Limb (tissue), 2 donors: ENCODE results near the gene LYVE1.

Experiments
- DNase-seq, 2 donors: peaks; one replicate each; pipeline ENCODE4 v3.0.0-alpha.2; 2016; ENCODE audit errors: extremely low spot score in 2 of 2

LYVE1 gene

DNA sequence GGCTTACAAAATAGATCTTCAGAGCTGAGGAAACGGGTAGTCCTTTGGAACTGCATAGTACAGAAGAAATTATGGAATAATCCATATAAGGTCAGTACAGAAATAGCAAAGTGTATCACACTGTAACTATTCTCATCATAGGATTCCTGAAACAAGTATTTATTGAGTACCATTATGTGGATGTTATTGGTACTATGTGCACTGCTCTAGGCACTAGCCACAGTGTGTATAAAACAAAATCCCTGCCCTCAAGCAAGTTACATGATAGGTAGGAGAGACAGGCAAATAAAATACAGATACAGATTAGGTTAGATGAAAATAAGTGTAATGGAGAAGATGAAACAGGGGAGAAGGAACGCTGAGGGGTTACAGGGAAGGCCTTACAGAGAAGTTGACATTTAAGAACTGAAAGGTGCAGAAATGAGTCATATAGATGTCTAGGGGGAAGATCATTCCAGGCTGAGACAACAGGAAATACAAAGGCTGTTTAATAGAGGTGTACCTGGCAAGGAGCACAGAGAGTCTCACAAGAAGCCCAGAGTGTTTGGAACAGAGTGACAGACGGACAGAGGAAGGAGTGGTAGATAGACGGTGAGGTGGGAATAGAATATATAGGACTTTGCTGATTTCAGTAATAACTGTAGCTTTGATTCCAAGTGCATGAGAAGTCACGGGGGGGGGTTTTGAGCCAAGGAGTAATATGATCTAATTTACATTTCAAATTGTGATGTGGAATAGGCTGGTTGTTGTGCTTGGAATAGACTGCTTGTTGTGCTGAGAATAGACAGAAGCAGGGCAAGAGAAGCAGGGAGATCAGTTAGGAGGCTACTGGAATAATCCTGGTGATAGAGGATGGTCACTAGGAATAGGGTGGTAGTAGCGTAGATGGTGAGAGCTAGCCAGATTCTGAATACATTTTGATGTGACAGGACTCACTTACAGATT, 41.2 kb downstream of the LYVE1 start:
- DNase-seq = no peak

GRCh38 chr11:10524471-10524870, 44.0 kb downstream of the LYVE1 start:
- no peak for DNase-seq

GRCh38 chr11:10522921-10523320, 45.5 kb downstream of the LYVE1 start:
- no peak for DNase-seq

DNA sequence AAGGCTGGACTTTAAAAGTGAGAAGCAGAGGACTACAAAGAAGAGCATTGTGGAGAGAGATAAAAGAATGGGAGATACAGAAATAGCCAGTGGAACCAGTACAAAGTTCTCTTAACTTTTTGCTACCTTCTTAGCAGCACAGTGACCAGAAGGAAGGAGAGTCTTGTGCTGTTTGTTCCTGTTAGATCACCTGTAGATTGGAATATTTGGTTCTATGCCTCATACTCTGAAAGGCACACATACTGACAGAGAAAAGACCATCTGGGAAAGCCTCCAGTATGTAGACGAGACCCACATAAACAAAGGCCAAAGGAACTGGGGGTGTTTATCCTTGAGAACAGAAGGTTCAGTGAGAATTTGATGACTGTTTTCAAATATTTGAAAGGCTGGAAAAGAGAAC, 46.2 kb downstream of the LYVE1 start:
- DNase-seq = no peak

GRCh38 chr11:10520562-10520961, 47.9 kb downstream of the LYVE1 start:
- no peak for DNase-seq

DNA sequence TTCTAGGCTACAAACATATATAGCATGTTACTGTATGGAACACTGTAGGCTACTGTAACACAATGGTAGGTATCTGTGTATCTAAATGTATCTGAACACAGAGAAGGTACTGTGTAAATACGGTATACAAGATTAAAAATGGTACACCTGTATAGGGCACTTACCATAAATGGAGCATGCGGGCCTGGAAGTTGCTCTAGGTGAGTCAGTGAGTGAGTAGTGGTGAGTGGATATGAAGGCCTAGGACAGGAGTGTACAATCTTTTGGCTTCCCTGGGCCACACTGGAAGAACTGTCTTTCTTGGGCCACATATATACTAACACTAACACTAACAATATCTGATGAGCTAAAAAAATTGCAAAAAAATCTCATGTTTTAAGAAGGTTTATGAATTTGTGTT, 48.8 kb downstream of the LYVE1 start:
- no peak for DNase-seq

DNA sequence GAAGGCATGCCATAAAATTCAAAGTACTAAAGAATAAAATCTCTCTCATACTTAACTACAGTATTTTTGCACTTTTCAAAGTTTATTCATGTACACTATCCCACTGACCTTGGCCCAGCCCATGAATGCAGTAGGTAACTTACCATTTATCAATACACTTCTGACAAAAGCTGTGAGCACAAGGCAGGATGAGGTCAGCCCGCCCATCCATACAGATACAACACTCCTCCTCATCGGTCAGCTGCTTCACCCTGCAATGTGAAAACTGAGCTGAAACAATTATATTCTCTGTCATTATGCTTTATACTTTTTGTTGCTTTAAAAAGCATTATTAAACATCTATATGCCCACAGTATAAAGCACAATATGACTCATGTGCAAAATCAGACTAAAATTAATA, 49.6 kb downstream of the LYVE1 start:
- no peak for DNase-seq

DNA sequence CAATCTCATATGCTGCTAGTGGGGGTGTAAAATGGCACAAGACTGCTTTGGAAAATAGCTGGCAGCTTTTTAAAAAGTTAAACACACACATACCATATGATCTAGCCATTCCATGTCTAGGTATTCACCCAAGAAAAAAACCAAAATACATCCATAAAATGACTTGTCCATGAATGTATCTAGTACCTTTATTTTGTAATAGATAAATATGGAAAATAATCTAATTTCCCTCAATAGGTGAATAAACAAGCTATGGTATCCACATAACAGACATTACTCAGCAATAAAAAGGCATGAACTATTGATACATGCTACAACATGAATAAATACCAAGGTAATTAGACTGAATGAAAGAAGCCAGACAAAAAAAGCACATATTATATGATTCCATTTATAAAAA, 50.3 kb downstream of the LYVE1 start:
- no peak for DNase-seq

GRCh38 chr11:10515418-10515817, 53.0 kb downstream of the LYVE1 start:
- no peak for DNase-seq

- DNase-seq = no peak
These were observed 53.8 kb downstream of the LYVE1 start for GRCh38 chr11:10514709-10515108.

DNA sequence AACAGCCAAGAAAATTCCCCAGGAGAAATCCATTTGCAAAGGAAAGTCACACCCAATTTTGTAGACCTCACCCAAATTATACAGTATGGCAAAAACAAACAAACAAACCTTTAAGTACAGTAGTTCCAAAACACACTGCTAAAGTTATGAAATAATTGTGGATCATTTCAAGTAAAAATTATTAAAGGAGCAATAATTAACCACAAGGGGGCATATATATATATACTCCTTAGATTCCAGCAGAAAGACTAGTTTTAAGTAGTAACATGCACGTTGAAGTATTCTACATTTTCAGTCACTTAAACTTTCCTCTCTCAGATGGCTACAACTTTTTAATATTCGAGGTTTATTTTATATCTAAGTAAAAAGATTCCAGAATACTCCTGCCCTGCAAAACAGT, 54.3 kb downstream of the LYVE1 start:
- DNase-seq = peak in 1 of 2 donors; percentile 49

DNA sequence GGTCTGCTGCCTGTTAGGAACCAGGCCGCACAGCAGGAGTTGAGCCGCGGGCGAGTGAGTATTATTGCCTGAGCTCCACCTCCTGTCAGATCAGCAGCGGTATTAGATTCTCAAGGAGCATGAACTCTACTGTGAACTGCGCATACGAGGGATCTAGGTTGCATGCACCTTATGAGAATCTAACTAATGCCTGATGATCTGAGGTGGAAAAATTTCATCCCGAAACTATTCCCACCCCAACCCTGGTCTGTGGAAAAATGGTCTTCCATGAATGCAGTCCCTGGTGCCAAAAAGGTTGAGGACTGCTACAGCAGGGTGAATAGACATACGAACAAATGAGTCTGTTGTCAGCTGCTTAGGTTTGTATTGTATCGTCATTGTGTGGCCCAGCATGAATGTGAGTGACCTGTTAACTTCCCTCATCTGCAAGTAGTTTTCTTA, 57.3 kb downstream of the LYVE1 start:
- no peak for DNase-seq
